Osteocyte (in vitro differentiated cells): ENCODE measurements around the gene LECT2. TPM values are rescaled to one million over a fixed set of nuclear protein-coding genes. Genes with fewer than 3 reads are reported as not detected.

Source experiments
- DNase-seq: peaks from one replicate; pipeline ENCODE4 v3.0.0; 2021; ENCODE audit warnings: mixed read lengths; ENCODE audit not compliant: unreplicated experiment; ENCODE audit errors: extremely low spot score
- H3K27ac Mint-ChIP-seq: one replicate; pipeline ENCODE4 v1.8.0; 2021; ENCODE audit warnings: mild to moderate bottlenecking, mixed read lengths; ENCODE audit not compliant: unreplicated experiment
- H3K27me3 Mint-ChIP-seq: one replicate; pipeline ENCODE4 v1.8.0; 2021; ENCODE audit warnings: mixed read lengths; ENCODE audit not compliant: unreplicated experiment
- H3K36me3 Mint-ChIP-seq: one replicate; pipeline ENCODE4 v1.8.0; 2021; ENCODE audit warnings: mixed read lengths; ENCODE audit not compliant: unreplicated experiment
- H3K4me1 Mint-ChIP-seq: one replicate; pipeline ENCODE4 v1.8.0; 2021; ENCODE audit warnings: mixed read lengths; ENCODE audit not compliant: unreplicated experiment
- H3K4me3 Mint-ChIP-seq: one replicate; pipeline ENCODE4 v1.8.0; 2021; ENCODE audit warnings: mild to moderate bottlenecking, moderate library complexity, mixed read lengths; ENCODE audit not compliant: unreplicated experiment
- H3K9me3 Mint-ChIP-seq: one replicate; pipeline ENCODE4 v1.8.0; 2021; ENCODE audit warnings: mixed read lengths; ENCODE audit not compliant: unreplicated experiment
- total RNA-seq: library from RNA; stranded (reverse); gene quantifications from 2 replicates; pipeline ENCODE4 v1.2.1, GENCODE V29; 2021
- TF ChIP-seq, protein P1 (sequence below): fragments of 200-600 bp; sonication (generic); IDR thresholded peaks from 2 replicates; pipeline ENCODE4 v1.5.0; 2021; ENCODE audit warnings: antibody characterized with exemption, mild to moderate bottlenecking, moderate library complexity

The LECT2 gene
- total RNA-seq, 1 donor from 2014 or later, result not detected

DNA sequence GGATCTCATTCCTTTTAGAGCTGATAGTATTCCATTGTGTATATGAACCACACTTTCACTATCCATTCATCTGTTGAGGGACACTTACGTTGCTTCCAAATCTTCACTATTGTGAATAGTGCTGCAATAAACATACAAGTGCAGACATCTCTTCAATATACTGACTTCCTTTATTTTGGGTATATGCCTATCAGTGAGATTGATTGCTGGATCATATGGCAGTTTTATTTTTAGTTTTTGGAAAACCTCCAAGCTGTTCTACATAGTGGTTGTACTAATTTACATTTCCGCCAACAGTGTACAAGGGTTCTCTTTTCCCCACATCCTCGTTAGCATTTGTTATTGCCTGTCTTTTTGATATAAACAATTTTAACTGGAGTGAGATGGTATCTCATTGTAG, 33.8 kb upstream of the LECT2 start:
- peaks cover 3% of the 10 kb centered on the region for H3K36me3 Mint-ChIP-seq
- H3K9me3 Mint-ChIP-seq, result peaks cover 4% of the 10 kb centered on the region
- DNase-seq, result no peak
- TF ChIP-seq, protein P1, sequence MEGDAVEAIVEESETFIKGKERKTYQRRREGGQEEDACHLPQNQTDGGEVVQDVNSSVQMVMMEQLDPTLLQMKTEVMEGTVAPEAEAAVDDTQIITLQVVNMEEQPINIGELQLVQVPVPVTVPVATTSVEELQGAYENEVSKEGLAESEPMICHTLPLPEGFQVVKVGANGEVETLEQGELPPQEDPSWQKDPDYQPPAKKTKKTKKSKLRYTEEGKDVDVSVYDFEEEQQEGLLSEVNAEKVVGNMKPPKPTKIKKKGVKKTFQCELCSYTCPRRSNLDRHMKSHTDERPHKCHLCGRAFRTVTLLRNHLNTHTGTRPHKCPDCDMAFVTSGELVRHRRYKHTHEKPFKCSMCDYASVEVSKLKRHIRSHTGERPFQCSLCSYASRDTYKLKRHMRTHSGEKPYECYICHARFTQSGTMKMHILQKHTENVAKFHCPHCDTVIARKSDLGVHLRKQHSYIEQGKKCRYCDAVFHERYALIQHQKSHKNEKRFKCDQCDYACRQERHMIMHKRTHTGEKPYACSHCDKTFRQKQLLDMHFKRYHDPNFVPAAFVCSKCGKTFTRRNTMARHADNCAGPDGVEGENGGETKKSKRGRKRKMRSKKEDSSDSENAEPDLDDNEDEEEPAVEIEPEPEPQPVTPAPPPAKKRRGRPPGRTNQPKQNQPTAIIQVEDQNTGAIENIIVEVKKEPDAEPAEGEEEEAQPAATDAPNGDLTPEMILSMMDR, result no peak
- H3K4me3 Mint-ChIP-seq, result no peak overlapping the region
- H3K27me3 Mint-ChIP-seq, result no peaks in the 10 kb centered on the region
- peaks cover 10% of the 10 kb centered on the region for H3K4me1 Mint-ChIP-seq
- H3K27ac Mint-ChIP-seq, result no peak overlapping the region

DNA sequence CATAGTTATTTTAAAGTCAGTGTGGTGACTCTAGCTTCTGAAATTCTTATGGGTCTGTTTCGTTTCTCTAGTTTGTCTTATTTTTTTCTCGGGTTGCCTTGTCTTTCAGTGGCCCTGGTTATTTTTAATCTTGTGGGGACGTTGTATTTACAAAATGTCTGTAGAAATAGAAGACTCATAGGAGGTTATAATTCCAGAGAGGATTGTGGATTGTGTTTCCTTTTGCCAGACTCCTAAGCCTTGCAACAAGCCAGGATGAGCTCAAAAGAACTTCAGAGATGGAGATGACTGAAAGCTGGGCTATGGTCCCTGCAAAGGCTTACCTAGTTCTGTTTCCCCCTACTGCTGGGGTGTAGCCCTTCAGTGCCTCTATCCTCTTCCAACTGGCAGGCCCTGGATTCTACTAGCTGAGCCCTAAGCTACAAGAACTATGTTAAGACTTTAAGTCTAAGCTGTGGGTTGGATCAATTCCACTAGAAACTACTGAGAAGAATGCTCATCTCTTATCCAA, 32.2 kb upstream of the LECT2 start:
- Mint-ChIP-seq H3K9me3 (peaks cover 4% of the 10 kb centered on the region), H3K36me3 (peaks cover 3% of the 10 kb centered on the region), H3K4me3 (no peak overlapping the region), H3K27me3 (no peaks in the 10 kb centered on the region), H3K4me1 (peaks cover 5% of the 10 kb centered on the region), H3K27ac (peak overlapping the region; percentile 61)
- DNase-seq, result no peak
- TF ChIP-seq, protein P1, result no peak

DNA sequence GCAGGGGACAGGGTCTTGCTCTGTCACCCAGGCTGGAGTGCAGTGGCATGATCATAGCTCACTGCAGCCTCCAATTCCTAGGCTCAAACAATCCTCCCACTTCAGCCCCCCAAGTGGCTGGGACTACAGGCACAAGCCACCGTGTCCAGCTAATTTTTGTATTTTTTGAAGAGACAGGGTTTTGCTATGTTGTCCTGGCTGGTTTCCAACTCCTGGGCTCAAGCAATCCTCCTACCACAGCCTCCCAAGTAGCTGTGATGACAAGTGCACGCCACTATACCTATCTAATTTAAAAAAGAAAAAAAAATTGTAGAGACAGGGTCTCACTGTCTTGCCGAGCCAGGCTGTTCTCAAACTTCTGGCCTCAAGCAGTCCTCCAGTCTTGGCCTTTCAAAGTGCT, 31.6 kb upstream of the LECT2 start:
- Mint-ChIP-seq H3K4me1 (peaks cover 5% of the 10 kb centered on the region), H3K4me3 (no peak overlapping the region), H3K27me3 (no peaks in the 10 kb centered on the region), H3K36me3 (peaks cover 3% of the 10 kb centered on the region), H3K9me3 (peaks cover 4% of the 10 kb centered on the region), H3K27ac (peak overlapping the region; percentile 61)
- TF ChIP-seq, protein P1, result no peak
- no peak for DNase-seq

DNA sequence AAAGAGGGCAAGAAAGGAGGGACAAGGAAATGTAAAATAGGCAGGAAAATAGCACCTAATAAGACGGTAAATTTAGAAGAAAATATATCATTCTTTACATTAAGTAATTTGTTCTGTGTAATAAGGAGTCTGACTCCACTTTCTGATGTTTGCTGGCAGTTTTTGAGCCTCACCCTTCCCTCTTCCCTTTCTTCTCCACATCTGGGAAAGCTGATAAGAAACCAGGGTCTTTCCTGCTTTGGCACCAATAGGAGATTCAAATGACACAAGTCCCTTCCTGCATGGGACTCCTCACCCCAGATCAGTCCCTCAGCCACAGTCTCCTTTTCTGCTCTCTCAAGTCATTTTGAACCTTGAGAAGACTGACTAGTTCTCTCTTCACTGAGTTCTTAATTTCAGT, 31.2 kb upstream of the LECT2 start:
- H3K27ac Mint-ChIP-seq, result no peak overlapping the region
- no peaks in the 10 kb centered on the region for H3K27me3 Mint-ChIP-seq
- no peak for DNase-seq

DNA sequence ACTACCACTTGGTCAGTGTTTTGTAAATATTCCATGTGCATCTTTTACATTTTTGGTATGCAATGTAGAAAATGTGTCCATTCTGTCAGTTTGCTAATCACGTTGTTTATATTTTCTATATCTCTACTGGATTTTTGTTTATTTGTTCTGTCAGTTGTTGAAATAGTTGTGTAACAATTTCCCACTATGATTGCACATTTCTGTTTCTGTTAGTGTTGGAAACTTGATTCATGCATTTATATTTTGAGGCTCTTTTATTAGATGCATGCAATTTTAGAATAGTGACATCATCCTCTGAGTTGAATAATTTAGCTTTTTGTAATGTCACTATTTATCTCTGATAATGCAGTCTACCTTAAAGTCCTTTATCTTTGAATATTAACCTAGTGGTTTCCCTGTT, 25.8 kb upstream of the LECT2 start:
- peaks cover 12% of the 10 kb centered on the region for H3K4me1 Mint-ChIP-seq
- no peak overlapping the region for H3K4me3 Mint-ChIP-seq
- no peaks in the 10 kb centered on the region for H3K36me3 Mint-ChIP-seq
- no peak for DNase-seq
- no peak overlapping the region for H3K27ac Mint-ChIP-seq
- TF ChIP-seq, protein P1, result no peak
- no peaks in the 10 kb centered on the region for H3K27me3 Mint-ChIP-seq
- no peaks in the 10 kb centered on the region for H3K9me3 Mint-ChIP-seq

More for the DNA sequence above, 31.2 kb upstream of the LECT2 start:
- Mint-ChIP-seq H3K9me3 (peaks cover 4% of the 10 kb centered on the region), H3K4me3 (no peak overlapping the region), H3K4me1 (peaks cover 5% of the 10 kb centered on the region), H3K36me3 (peaks cover 3% of the 10 kb centered on the region)
- TF ChIP-seq, protein P1, result no peak
